DMS153 treated with DMSO at 0.1 percent for 48 hours (cell line): ENCODE measurements around the gene MCTP2.
A peak's percentile ranks its signal among the peaks of the same experiment; 100 is the strongest.

Experiments
- DNase-seq: peaks from one replicate; lab custom pipeline; 2025; ENCODE audit not compliant: unreplicated experiment; lab: John Stamatoyannopoulos, UW

MCTP2 gene

DNA sequence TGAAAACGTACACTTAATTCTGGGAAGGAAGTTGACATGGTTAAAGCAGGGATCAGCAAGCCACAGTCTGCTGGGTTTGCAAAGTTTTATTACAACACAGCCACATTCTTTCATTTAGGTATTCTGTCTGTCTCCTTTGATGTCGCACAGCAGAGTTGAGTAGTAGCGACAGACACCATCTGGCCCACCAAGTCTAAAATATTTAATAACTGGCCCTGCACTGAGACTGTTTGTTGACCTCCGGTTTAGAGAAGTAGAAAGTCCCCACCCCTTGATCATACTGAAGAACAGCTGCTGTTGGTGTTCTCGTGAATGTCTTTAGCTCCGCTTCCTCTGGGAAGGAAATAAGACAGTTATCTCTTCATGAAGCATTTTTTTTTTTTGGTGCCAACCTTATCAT lies 66.2 kb downstream of the MCTP2 start:
- no peak for DNase-seq

DNA sequence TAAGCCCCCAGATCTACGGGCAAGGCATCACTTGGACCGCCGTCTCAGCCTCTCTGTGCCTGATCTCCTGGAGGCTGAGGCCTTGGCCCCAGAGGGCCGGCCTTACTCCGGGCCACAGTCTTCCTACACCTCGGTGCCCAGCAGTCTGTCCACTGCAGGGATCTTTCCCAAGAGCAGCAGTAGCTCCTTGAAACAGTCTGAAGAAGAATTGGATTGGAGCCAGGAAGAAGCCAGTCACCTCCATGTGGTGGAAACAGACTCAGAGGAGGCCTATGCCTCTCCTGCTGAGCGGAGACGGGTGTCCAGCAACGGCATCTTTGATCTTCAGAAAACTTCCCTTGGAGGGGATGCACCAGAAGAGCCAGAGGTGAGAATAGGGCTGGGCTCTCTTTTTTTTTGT lies 67.0 kb downstream of the MCTP2 start:
- DNase-seq, result no peak

DNA sequence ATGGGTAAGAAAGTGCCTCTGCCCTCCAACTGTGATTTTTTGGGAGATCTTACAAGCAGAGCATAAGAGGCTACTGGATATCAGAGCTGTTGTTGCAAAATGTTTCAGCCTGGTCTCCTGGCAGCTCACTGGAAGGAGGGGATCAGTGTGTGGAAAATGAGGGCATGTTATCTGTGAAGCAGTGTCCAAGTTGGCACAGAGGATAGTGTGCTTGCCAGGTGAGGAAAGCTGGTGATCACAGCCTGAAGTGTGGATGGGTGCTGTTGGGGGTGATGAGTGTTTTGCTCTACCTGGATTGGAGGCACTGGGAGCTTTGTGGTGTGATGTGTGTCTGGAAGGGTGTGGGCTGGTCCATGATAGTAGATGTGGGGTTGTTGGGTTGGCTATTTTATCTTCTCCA lies 69.3 kb downstream of the MCTP2 start:
- DNase-seq, result no peak

DNA sequence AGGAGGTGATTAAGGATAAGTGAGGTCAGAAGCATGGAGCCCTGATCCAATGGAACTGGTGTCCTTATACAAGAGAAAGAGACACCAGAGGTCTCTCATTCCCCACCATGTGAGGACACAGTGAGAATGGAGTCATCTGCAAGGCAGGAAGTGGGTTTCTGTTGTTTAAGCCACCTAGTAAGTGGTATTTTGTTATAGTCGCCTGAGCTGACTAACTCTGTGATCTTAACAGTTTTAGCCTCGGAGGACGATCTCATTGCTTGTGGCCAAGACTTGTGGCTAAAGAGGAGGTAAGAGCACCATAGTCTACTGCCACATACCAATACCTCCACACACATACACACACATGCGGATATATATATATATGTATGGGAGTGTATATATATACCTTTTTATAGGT lies 73.8 kb downstream of the MCTP2 start:
- DNase-seq, result no peak

DNA sequence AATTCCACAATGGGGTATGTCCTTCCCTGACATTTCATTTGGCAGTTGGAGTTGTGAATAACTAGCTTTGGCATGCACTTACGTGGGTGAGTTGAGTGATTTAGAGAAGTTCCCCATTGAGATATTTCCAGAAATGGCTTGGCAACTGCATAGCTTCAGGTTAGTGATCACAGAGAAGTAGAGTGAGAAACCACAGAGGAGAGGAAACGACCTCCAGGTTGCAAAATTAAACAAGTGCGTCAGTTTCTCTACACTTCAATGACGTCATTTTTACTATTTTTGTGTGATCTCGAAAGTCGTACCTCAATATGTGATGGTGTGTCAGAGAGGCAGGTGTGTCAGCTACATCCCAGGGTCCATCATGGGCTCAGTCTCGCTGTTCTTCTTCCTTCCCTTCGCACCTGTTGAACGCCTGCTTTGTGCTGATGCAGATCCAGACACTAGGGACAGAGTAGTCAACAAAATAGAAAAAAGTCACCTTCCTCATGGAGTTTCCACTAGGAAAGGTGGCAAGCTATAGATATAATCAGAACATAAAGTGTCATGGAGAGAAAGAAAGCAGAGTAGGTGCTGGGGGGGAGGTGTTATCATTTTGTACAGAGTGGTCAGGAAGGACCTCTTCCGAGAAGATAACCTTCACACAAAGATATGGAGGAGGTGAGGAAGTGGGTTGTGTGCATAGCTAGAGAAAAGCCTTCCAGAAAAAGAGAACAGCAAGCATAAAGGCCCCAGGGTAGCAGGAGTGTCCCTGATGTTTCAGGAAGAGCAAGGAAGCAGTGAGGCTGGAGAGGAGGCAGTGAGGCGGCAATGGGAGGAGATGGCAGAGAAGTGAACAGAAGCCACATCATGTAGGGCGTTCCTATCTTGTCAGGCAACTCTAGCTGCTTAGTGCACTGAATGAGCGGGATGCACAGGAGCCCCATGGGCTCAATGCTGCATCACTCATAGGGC lies 75.6 kb downstream of the MCTP2 start:
- DNase-seq, result no peak

DNA sequence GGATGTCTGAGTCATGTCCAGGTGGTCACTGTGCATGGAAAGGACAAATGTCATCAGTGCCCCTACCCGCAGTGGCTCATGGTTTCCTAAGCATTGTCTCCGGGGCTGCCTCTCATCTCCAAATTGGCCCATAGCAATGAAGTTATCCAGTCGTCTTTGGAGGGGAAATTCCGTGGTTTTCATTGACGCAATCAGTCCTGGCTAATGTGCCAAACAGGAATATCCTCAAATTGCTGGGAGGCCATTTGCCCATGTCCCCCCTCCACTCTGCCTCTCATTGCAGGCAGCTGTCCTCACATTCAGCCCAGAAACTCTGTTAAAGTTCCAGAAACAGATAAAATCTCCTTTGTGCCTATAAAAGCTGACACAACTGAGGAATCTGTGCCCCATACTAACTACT lies 81.6 kb downstream of the MCTP2 start:
- DNase-seq, result no peak

DNA sequence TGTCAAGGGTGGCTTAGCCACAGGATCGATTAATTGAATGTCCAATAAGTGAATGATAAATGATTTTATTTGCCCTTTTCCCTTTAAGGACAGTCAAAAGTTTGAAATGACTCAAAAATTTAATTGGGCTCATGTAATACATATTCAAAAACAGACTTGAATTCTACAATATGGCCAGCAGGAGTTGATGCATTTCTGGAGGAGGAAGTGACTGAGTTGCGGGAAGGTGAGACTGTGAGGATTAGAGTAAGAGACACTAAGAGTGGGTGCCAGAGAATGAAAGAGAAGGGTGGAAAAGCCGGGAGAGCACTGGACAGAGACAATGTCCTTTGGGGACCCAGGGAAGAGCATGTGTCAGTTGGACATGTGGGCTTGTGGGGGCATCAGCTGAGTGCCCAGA lies 83.3 kb downstream of the MCTP2 start:
- DNase-seq, result no peak

DNA sequence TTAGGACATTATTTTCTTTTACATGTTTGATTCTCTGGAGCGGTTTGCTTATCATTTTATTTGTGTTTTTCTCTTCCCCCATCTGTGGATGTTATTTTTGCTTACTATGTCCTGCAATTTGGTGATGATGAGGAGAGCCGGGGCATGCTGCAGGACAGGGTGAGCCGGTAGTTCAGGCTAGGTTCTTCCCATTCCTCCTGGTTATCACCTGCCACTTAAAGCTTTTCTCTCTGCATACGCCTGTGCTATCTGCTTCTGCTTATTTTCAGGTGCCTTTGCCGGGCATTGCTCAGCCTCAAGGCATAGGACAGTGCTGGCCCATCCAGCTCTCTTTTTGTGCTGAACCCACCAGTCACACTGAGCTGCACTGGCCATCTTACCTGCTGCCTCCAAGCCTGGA lies 85.8 kb downstream of the MCTP2 start:
- no peak for DNase-seq

DNA sequence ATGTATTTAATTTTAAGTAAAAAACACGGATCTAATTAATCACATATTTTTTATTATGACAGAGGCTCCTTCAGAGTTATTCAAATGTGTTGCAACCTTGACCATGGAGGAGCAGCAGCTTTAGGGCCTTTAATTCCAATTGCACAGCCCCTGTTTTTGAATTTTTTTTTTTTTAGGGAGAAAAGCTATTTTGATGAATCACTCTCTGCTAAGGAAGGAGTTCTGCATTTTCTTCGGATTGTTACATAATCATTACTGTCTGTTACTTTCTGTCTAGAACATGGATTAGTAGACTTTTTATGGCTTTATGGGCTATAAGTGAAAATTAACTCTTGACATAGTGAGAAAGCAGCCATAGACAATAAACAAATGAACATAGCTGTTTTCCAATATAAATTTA lies 90.8 kb downstream of the MCTP2 start:
- no peak for DNase-seq

DNA sequence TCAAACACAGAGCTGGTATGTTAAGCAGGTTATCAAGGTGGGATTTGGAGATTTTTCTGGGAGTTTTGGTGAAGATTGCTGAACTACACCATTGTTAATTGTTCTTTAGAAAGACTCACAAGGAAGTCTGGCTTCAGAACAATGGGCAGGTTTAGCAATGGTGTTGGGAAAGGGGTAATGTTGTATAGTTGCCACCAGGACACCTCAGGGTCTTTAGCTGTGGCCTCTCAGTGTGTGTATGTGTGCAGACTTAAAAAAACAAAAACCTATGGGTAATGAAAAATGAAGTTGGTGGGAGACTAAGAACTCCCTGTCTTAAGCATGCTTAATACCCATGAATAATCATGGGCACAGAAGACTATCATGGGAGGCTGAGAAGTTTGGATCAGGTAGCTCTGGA lies 91.7 kb downstream of the MCTP2 start:
- no peak for DNase-seq

DNA sequence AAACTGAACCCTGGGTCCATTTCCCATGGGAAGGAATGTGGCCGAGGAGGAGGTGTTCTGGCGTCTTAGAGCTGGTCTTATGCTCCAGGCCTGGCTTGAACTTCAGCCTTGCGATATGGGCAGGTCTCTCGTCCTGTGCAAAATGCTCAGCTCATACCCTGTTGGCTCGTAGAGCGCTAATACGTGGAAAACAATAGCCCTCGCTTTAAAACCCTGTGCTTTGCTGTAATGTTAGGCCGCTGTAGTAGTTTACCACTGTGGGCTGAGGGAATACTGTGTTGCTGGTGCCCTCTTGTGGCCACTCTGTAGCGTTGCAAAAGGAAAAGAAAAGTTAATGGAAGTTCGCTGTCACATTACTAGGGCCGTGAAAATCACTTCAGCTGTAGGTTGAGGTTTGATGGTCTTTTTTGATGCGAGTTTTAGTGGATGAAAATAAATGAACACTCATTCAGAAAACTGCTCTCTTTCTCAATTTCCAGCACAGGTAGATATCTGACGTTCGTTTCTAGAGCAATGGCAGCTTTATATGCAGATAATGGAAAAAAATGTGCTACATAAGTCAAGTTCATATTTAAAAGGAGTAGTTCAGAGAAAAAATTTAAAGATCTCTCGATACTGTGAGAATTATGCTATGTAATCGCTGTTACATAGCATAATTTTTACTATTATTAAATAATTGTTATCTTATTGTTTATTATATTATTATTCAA lies 92.9 kb downstream of the MCTP2 start:
- peak; percentile 27 for DNase-seq

DNA sequence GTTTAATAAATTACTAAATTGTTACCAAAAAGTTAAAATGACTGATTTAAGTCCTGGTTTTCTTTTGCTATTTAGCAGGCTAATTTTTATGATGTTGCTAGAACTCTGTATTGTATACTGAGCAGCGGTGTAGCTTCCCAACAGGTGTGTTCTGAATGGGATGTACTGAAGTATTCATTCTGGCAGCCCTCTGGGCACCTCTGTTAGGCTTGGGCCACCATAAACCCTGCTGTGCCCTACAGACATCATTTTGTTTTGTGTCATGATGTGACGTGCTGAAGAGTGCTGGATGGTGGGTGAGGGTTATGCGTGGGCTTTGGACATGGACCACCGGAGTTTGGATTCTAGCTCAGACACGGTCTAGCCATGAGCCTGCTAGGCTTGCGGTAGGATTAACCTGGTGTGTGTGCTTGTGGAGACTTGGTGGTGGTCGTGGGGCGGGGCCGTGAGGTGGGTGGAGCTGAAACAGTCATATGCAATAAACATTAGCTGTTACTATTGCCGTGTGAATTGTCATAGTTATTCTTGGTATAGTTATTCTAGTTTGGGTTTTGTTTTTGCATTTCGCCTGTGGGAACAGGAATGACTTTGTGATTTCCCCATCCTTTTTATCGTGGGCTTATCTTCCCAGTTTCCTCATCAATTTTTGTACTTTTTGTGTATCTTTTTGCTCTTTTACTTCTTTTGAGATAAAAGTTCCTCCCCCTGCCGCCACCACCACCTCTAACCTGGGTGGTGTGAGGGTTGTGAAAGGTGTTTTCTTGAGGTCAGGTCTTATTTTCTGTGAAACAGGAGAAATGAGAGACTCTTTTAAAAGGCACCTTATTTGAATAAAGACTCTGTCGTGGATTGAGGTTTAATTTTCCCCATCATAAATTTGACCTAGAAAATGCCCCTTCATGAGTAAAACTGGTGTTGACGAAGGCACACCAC lies 93.7 kb downstream of the MCTP2 start:
- DNase-seq, result no peak

DNA sequence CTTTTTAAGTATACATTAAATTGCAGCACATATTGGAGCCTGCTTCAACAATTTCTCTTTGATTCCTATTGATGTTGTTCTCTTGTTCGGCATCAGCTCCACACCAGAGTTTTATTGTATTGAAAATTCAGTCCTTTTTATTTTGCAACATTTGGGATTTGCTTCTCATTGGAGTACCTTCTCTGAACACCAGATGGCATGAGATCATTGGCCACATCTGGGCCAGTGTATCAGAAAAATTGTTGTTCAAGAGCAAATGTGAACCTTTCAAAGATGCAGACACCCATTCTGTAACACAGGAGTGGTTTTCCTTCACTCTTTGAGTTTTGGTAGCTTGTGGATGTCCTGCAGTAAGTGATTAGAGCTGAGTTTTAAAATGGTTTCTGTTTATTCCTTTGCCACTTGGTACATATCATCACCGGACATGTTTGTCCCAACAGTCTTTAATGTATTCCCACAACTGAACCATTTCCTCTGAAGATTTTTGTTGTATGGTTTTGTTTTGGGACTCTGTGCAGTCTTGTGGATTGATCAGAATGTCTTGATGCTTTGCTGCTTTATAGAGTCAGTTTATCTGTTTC lies 96.1 kb downstream of the MCTP2 start:
- DNase-seq, result peak; percentile 1

DNA sequence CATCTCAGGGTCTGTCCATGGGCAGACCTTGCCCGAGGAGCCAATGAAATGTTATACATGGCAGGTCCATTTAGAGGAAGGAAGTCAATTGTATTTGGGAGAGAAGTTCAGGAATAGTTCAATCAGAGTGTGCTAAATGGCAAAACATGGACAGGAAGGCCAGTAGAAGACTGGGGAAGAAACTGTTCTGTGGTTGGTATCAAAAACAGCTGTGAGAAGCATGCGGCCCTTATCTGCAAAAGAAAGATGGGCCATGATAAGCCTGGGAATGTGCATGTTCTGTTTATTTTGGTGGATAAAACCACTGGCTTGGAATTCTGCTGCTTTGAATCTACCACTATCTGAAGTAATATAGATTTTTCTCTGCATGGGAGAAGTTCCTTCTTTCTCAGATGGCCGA lies 100.4 kb downstream of the MCTP2 start:
- DNase-seq, result no peak

DNA sequence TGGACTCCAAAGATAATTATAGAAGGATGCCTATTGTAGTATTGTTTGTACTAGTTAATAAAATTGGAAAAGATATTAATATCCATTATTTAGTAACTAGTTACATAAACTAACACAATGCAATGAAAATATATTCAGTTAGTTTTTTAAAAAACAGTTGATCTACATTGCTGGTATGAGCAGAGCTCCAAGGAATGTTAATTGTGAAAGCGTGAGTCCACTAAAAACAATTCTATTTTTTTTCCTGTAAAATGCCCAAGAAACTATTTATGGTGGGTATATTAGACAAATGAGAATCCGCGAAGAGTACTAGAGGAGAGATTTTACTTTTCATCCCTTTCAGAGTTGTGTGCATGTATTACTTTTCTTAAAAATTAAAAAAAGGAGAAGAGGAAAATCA lies 104.3 kb downstream of the MCTP2 start:
- no peak for DNase-seq

DNA sequence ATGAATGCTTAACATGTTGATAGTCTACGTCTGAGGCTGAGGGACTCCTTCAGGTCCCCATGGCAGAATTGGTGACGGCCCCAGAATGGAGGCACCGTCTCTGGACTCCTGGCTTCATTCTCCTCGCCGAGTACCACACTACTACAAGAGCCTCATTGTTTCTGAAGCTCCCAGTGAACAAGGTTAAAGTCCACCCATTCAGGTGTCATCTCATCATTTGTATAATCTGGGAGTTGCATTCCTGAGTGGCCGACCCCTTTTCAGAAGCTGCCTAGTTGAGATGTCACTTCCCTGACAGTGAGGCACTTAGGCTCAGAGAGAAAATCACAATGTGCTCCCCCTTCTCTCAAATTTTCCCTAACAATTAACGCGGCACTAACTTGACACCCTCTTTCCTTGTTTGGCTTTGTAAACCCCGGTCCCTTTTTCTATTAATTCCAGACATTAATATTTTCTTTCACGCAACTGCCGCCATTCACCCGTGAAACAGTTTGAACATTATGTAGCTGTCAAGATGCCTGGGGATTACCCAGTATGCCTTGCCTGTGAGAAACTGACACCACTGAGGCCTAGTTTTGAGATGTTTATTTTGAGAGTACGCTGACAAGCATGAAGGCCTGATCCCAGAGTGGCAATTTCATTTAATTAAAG lies 105.6 kb downstream of the MCTP2 start:
- DNase-seq, result no peak

DNA sequence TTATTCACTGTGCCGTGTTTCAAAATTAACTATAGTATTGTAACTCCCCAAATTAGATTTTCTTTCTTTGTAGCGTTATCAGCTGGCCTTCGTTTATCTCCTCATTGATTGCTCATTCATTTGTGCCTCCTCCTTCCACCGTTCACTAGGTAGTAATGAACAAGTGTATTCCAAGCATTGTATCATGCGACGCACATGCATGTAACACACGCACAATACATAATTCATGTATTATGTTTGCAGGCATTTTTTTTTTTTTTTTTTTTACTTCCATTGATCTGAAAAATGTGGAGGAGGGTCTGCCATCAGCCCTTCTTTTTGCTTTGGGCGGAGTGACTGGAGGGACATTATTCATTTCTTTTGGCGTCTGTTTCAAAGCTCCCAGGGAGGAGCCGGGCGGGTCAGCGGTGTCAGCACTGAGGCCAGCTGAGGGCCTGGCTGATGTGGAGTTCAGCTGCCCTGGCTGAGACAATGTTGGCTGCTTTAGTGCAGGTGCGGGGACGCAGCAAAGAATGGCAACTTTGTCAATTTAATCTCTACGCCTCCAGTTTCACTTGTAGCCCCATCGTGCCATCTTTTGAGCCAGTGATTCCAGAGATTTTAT lies 107.0 kb downstream of the MCTP2 start:
- DNase-seq, result no peak

DNA sequence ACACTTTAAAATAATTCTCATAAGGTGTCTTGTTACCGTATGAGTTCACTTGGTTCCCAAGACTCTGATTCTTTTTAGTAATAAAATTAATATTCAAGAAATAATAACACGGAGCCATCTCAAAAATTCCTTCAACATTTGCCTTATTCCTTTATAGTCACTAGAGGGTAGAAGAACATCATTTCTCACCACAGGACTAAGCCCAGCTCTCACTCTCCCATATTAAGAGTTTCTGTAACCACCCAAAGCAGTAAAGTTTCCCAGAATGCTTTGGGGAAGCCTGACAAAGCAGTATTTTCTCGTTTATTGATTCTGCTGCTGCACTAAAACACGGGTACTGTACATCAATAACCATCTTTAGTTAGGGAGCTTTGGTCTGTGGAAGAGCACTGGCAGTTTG lies 114.9 kb downstream of the MCTP2 start:
- no peak for DNase-seq

DNA sequence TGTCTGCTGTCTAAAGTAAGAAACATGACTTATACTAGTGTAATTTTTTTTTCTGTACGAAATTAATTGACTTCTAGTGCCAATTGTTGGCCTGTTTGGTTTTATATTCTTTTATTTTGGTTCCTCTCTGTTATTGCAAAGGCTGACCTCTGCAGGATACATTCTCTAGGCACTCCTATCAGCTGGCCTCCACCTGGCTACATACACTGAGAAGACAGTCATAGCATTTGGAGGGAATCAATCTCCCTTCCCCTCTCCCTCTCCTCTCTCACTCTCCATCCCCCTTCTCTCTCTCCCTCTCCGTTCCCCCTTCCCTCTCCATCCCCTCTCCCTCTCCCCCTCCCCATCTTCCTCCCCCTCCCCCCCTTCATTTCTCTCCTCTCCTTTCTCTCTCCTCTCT lies 116.7 kb downstream of the MCTP2 start:
- no peak for DNase-seq

DNA sequence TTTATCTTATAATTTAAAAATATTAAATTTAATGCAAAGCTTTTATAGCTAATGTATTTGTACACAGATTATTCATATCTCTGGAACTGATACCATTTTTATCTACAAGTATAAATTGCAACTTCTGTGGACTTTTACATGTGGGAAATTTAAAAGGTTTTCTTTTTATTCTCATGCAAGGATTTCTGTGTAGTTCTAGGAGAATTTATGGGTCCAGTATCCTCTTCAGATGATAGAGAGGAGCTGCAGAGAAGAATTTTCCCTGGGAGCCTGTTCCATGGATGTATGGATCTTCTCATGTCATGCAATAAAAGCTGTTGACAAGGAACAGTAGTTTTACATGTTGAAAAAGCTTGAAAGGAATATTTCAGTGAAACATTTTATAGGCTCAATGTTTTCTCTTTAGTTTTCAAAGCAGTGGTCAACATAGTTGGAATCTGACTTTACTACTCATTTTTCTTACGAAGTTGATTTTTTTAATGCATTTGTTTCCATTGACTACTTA lies 119.7 kb downstream of the MCTP2 start:
- DNase-seq, result no peak
